Activated CD8-positive, alpha-beta memory T cell treated with anti-CD3 and anti-CD28 coated beads, Interleukin-2, amount 50 U/mL, for 1 hour (primary cell): ENCODE data around the gene PNPO.

ENCODE experiments used
- DNase-seq: peaks from one replicate; pipeline ENCODE4 v3.0.0-alpha.2; 2020; ENCODE audit errors: extremely low read depth

Gene PNPO

DNA sequence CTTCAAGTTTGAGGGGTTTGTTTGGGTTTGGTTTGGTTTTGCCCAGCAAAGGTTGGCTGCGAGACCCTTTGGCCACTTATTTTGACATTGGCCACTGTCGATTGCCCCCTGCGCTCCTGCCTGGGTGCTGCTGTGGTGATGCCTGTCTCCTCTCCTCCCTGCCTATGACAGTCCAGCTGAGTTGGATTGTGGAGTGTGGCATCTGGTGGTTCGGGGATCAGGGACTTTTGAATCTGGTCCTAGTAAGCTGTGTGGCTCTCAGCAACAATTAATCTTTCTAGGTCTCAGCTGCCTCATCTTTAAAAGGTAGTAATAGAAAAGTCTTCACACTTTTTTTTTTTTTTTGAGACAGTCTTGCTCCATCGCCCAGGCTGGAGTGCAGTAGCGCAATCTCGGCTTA is 56.7 kb downstream of the PNPO start:
- no peak for DNase-seq
